K562 (cell line): ENCODE measurements around the gene DGLUCY. TPM values are rescaled to one million over a fixed set of nuclear protein-coding genes. Genes with fewer than 3 reads are reported as not detected.

Source experiments
- BDP1 ChIP-seq: IDR thresholded peaks from 3 replicates; pipeline ENCODE4 v1.6.1; 2011; ENCODE audit not compliant: insufficient read length, insufficient read depth
- CLOCK ChIP-seq: fragments of 250-450 bp; sonication (Bioruptor Pico); IDR thresholded peaks from 2 replicates; pipeline ENCODE4 v1.4.0; 2020; ENCODE audit warnings: mild to moderate bottlenecking, moderate library complexity, borderline replicate concordance
- PBX2 ChIP-seq, 2 experiments: IDR thresholded peaks in 1 of 2; conservative IDR thresholded peaks in 1 of 2; 2 replicates each; pipeline ENCODE4 v1.6.1; 2016; ENCODE audit warnings: low read depth in 2 of 2, mild to moderate bottlenecking in 1 of 2, missing compliant biosample characterization in 1 of 2, missing genetic modification characterization in 1 of 2, moderate library complexity in 1 of 2
- polyA plus RNA-seq, 8 experiments: library from polyadenylated mRNA; depleted of rRNA in 4 of 8; stranded (reverse) in 5 of 8; unstranded in 3 of 8; fragments of >200 nt; fragmentation: Nextera tagmentation in 2 of 8; fragmentation: Illumina TruSeq in 1 of 8; extraction: Ambion mirVana in 2 of 8; extraction: Trizol in 1 of 8; gene quantifications; 2 replicates each; pipeline versions ENCODE4 v1.2.1 to v1.2.3, GENCODE V29; 2011 to 2014; ENCODE audit warnings: inconsistent platforms in 1 of 8, missing spikeins in 1 of 8
- total RNA-seq, 7 experiments: library from RNA; depleted of rRNA in 6 of 7; stranded (reverse); fragments of >200 nt in 6 of 7; fragmentation: Illumina TruSeq in 2 of 7; extraction: Trizol in 2 of 7; gene quantifications; 2 replicates each; pipeline versions ENCODE4 v1.2.1 to v1.2.3, GENCODE V29; 2011 to 2021; ENCODE audit warnings: low replicate concordance in 1 of 7

Gene DGLUCY
- total and polyA plus RNA-seq, 9 of the 15 experiments (the other 6 are each of a cell fraction or from before 2014, with no cell fraction given) = 9.9 to 28.4 (median 21.0) TPM

- TF ChIP-seq CLOCK (no peak), BDP1 (no peak), PBX2 (CRISPR knock-in tag; IDR thresholded peaks at IDR 0.05; ENCODE audit: low read depth) (no peak), PBX2 (tag; conservative IDR thresholded peaks at IDR 0.05; ENCODE audit: low read depth) (no peak)
These were observed 31.7 kb downstream of the DGLUCY start (continued) for GRCh38 chr14:91145391-91146160.
